ENCODE measurements around the gene DLGAP1. TPM values are rescaled to one million over a fixed set of nuclear protein-coding genes. Genes with fewer than 3 reads are reported as not detected.

The DLGAP1 gene
- total RNA-seq, 1 donor from 2014 or later: 13.6 TPM

GRCh38 chr18:3675446-3675845, 779.7 kb downstream of the DLGAP1 start:
- Mint-ChIP-seq H3K27me3 (ENCODE audit: unreplicated experiment) (no peaks in the 10 kb centered on the region), H3K27ac (ENCODE audit: unreplicated experiment) (no peak overlapping the region), H3K36me3 (ENCODE audit: unreplicated experiment) (no peaks in the 10 kb centered on the region), H3K4me1 (ENCODE audit: low read depth, unreplicated experiment) (no peaks in the 10 kb centered on the region), H3K9me3 (ENCODE audit: unreplicated experiment) (peaks cover 1% of the 10 kb centered on the region), H3K4me3 (ENCODE audit: unreplicated experiment) (no peak overlapping the region)
- no peak for DNase-seq
- no peak for TF ChIP-seq CTCF (IDR thresholded peaks at IDR 0.05; ENCODE audit: partially characterized antibody, unreplicated experiment)

GRCh38 chr18:3671176-3671575, 783.9 kb downstream of the DLGAP1 start:
- Mint-ChIP-seq H3K4me1 (ENCODE audit: low read depth, unreplicated experiment) (no peaks in the 10 kb centered on the region), H3K36me3 (ENCODE audit: unreplicated experiment) (no peaks in the 10 kb centered on the region), H3K4me3 (ENCODE audit: unreplicated experiment) (no peak overlapping the region), H3K27ac (ENCODE audit: unreplicated experiment) (no peak overlapping the region), H3K9me3 (ENCODE audit: unreplicated experiment) (peaks cover 1% of the 10 kb centered on the region), H3K27me3 (ENCODE audit: unreplicated experiment) (no peaks in the 10 kb centered on the region)
- DNase-seq: no peak
- TF ChIP-seq CTCF (IDR thresholded peaks at IDR 0.05; ENCODE audit: partially characterized antibody, unreplicated experiment): no peak

- Mint-ChIP-seq H3K4me1 (ENCODE audit: low read depth, unreplicated experiment) (peaks cover 4% of the 10 kb centered on the region), H3K36me3 (ENCODE audit: unreplicated experiment) (no peaks in the 10 kb centered on the region), H3K27me3 (ENCODE audit: unreplicated experiment) (no peaks in the 10 kb centered on the region), H3K4me3 (ENCODE audit: unreplicated experiment) (no peak overlapping the region), H3K27ac (ENCODE audit: unreplicated experiment) (no peak overlapping the region), H3K9me3 (ENCODE audit: unreplicated experiment) (peaks cover 1% of the 10 kb centered on the region)
- no peak for DNase-seq
- no peak for TF ChIP-seq CTCF (IDR thresholded peaks at IDR 0.05; ENCODE audit: partially characterized antibody, unreplicated experiment)
These were observed 785.7 kb downstream of the DLGAP1 start for GRCh38 chr18:3669376-3669775.

- no peak for DNase-seq
- no peak overlapping the region for H3K27ac Mint-ChIP-seq (ENCODE audit: unreplicated experiment)
- H3K9me3 Mint-ChIP-seq (ENCODE audit: unreplicated experiment): peaks cover 1% of the 10 kb centered on the region
- no peaks in the 10 kb centered on the region for H3K36me3 Mint-ChIP-seq (ENCODE audit: unreplicated experiment)
- H3K4me1 Mint-ChIP-seq (ENCODE audit: low read depth, unreplicated experiment): peaks cover 4% of the 10 kb centered on the region
- no peak for TF ChIP-seq CTCF (IDR thresholded peaks at IDR 0.05; ENCODE audit: partially characterized antibody, unreplicated experiment)
- H3K4me3 Mint-ChIP-seq (ENCODE audit: unreplicated experiment): no peak overlapping the region
- no peaks in the 10 kb centered on the region for H3K27me3 Mint-ChIP-seq (ENCODE audit: unreplicated experiment)
These were observed 787.6 kb downstream of the DLGAP1 start for GRCh38 chr18:3667255-3668137.

GRCh38 chr18:3666526-3667254, 788.4 kb downstream of the DLGAP1 start:
- no peak overlapping the region for H3K4me3 Mint-ChIP-seq (ENCODE audit: unreplicated experiment)
- peak; percentile 63 for TF ChIP-seq CTCF (IDR thresholded peaks at IDR 0.05; ENCODE audit: partially characterized antibody, unreplicated experiment)
- H3K36me3 Mint-ChIP-seq (ENCODE audit: unreplicated experiment): no peaks in the 10 kb centered on the region
- no peaks in the 10 kb centered on the region for H3K9me3 Mint-ChIP-seq (ENCODE audit: unreplicated experiment)
- DNase-seq: no peak
- H3K27ac Mint-ChIP-seq (ENCODE audit: unreplicated experiment): no peak overlapping the region
- peaks cover 4% of the 10 kb centered on the region for H3K4me1 Mint-ChIP-seq (ENCODE audit: low read depth, unreplicated experiment)
- no peaks in the 10 kb centered on the region for H3K27me3 Mint-ChIP-seq (ENCODE audit: unreplicated experiment)
